NCI-H1105 treated with DMSO at 0.1 percent for 48 hours (cell line): ENCODE measurements around the gene MAP3K5.
A peak's percentile ranks its signal among the peaks of the same experiment; 100 is the strongest.

ENCODE experiments used
- DNase-seq: peaks from one replicate; lab custom pipeline; 2025; lab: John Stamatoyannopoulos, UW

The MAP3K5 gene

DNA sequence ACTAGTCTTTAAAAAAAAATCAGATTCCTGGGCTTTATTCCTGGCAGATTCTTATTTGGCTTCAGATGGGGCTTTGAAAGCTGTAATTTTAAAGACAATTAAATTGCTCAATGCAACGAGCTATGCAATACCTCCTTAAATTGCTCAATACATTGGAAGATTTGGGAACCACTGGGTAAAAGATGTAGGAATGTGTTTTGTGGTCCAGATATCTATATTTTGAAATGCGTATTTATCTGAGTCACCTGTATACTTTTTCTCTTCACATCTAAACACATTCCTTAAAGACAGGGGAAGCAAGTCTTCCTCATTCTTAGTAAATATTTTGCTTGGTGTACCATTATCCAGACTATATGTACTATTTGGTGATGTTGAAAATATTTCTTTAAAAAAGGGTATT lies 212.5 kb downstream of the MAP3K5 start:
- no peak for DNase-seq

DNA sequence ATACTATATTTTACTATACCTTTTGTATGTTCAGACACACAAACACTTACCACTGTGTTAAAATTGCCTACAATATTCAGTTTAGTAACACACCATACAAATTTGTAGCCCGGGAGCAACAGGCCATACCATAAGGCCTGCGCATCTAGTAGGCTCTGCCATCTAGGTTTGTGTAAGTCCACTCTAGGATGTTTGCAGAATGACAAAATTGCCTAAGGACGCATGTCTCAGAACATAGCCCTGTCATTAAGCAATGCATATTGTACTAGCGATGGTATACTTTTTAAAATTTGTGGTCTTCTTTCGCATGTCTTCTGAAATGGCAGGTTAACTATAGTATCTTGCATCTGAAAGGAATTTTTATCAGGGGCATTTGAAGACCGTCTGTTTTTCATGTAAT lies 215.5 kb downstream of the MAP3K5 start:
- no peak for DNase-seq

DNA sequence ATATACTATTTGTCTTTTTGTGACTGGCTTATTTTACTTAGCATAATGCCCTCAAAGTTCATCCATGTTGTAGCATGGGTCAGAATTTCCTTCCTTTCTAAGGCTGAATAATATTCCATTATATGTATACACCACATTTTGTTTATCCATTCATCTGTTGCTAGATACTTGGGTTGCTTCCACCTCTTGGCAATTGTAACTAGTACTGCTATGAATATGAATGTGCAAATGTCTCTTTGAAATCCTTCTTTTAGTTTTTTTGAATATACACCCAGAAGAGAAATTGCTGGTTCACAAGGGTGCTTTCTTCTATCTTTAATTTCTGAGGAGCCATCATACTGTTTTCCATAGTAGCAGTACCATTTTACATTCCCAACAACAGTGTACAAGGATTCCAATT lies 220.8 kb downstream of the MAP3K5 start:
- DNase-seq: no peak

DNA sequence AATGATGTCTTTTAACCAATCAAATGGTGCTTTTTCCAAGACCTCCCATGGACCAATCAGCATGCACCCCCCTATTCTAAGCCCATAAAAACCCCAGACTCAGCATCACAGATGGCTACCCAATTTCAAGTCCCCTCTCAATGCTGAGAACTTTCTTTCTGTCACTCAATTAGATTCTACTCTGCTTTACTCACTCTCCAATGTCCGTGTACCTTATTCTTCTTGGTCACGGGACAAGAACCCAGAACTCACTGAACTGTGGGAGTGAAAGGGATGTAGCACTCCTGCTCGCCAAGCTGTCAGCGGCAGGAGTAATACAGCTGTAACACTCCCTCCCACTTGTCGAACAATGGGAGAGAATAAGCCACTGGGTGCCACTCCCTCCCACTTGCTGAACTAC lies 221.2 kb downstream of the MAP3K5 start:
- DNase-seq: no peak

DNA sequence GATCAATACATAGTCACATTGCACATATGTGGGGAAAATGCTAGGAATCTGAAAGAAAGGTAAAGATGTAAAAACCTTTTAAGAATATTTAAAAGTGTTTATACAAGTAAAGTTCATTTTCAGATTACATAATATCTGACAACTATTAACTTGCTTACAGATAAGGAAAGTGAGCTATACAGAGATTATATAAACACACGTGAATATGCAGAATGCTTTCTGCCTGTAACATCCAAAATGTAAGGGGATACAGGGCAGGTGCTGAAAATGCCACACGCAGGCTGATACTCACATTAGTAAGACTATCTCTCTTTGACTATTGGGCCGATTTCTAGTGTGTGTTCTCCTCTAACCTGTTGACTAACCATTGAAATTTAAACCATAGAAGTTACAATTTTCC lies 224.1 kb downstream of the MAP3K5 start:
- no peak for DNase-seq

GRCh38 chr6:136567688-136568087 lies 224.6 kb downstream of the MAP3K5 start:
- DNase-seq: no peak

GRCh38 chr6:136566851-136567250 lies 225.4 kb downstream of the MAP3K5 start:
- DNase-seq: no peak

DNA sequence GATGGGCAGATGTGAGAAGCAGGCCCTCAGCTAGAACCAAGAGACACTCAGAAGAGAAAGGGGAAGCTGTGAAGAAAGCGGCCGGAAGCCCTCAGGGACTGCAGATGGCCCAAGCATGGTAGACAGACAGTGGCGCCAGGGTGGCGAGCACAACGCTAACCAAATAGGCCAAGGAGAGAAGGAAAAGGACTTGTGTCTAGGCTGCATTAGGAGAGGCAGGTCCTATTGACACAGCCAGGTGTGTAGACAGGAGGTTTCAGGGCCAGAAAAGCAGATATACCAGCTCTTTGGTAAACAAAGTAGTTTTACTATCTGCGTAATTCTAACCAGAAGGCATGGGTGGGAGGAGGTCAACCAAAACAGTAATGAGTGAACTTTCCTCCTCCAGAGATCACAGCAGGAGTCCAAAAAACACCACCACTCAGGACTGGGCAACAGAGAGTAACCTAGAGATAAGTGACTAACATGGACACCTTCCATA lies 226.2 kb downstream of the MAP3K5 start:
- DNase-seq: no peak

DNA sequence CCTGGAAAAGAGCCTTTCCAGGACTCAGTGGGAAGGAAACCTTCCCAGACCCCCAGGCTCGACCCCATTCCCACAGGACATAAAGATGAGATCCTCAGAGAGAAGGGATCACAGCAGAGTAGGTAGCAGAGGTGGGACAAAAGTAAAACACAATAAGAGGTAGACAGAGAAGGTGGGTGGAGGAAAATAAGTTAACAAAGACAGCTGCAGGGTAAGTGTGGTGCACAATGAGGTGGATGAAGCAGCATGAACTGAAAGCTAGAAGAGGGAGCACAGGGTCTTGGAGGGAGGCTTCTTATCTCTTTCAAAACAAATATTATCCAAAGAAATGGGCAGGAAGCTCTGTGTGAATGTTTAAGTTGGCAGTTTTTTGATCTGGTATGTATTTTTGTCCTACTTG lies 228.1 kb downstream of the MAP3K5 start:
- DNase-seq: no peak

DNA sequence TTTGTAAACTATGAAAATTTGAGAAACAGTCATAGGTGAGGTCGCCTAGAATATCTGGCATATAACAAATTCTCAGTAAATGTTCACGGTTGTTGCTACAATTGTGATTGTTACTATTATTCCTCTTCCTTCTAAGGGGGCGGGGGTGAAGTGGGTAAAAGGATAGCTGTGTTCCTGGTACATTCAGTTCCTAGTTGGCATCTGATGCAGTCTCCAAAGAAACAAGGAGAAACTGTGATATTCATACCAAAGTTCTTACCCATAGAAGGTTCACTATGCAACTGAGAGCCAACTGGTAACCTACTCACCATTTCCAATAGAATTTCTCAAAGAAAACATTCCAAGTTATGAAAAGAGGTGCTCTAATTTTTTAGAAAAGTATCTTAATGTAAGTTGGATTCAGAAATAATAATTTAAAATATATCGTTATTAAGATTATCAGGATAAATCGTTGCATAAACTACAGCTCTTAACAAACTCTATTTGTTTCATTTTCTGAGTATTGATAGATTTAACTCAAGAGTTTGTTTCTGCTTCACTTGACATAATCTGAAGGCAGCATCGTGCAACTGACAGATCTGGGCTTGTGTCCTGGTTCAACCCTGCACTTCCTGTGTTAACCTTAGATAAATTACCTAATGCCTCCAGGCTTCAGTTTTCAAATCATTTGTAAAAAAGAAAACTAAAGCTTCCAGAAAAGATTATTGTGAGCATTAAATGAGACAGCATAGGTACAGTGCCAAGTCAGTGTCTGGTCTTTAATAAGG lies 228.7 kb downstream of the MAP3K5 start:
- no peak for DNase-seq

DNA sequence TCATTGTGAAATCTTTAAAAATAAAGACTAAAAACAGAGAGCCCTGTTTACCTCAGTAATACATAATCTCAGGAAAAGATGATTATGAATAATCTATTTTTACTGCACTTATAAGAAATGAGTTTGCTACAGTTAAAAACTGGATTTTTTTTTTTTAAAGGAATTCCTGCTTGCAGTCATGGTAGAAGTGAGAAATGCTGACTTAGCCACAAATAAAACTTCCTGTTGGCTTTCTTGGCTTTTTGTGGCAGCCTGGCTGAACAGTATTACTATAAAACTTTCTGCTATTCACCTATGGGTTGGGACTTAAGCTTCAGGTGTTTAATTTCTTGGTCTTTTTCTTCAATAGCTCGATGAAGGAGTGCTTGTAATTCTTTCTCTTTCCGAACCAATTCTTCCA lies 230.1 kb downstream of the MAP3K5 start:
- DNase-seq: no peak

DNA sequence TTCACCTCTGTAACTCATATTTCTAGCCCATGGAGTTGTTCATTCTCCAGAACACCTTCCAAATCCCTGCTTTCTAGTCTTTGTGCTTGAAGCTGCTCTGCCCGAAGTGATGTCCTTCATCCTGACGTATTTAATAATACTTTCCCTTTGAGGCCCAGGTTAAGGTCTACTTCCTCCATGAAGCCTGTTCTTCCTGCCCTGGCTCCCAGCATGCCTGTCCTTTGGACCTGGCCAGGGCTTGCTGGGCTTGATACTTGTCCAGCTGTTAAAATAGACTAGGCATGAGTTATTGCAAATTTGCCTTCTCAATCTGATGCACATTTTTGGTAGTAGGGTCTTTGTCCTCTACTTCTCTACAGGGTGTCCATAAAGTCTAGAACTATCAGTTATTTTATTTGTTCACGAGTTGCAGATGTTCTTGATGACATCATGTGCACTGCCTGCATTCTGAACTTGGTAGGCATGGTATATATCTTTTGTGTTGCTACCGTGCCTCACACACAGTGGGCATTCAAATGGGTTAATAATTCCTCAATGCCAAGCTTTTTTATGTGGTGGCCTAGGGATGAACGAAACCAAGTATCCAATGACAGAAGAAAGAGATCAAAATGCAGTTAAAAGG lies 239.0 kb downstream of the MAP3K5 start:
- no peak for DNase-seq

GRCh38 chr6:136552054-136552453 lies 240.2 kb downstream of the MAP3K5 start:
- no peak for DNase-seq

DNA sequence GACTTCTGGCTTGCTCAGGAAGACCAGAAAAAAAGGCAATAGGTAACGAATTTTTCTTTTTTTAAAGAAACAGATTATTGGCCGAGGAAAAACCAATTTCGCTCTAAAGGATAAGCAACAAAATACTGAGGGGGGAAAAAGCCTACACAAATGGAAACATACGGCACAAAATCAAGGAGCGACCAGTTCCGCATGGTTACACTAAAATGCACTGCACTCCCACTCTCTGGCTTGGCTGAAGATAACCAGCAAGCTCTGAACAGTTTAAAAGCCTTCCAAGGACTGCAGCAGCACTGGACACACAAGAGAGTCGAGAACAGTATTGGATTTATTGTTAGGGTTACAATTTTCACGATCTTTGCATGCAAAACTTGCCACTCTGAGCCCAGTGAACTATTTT lies 241.2 kb downstream of the MAP3K5 start:
- DNase-seq: no peak

GRCh38 chr6:136550330-136551071 lies 241.8 kb downstream of the MAP3K5 start, which contains the start of gene MAP7:
Gene MAP7 (minus strand): TSS chr6:136550422. CDS start chr6:136550408, 14 bp downstream.
- peak; percentile 88 for DNase-seq

- no peak for DNase-seq
These were observed 242.3 kb downstream of the MAP3K5 start for GRCh38 chr6:136550045-136550329.

DNA sequence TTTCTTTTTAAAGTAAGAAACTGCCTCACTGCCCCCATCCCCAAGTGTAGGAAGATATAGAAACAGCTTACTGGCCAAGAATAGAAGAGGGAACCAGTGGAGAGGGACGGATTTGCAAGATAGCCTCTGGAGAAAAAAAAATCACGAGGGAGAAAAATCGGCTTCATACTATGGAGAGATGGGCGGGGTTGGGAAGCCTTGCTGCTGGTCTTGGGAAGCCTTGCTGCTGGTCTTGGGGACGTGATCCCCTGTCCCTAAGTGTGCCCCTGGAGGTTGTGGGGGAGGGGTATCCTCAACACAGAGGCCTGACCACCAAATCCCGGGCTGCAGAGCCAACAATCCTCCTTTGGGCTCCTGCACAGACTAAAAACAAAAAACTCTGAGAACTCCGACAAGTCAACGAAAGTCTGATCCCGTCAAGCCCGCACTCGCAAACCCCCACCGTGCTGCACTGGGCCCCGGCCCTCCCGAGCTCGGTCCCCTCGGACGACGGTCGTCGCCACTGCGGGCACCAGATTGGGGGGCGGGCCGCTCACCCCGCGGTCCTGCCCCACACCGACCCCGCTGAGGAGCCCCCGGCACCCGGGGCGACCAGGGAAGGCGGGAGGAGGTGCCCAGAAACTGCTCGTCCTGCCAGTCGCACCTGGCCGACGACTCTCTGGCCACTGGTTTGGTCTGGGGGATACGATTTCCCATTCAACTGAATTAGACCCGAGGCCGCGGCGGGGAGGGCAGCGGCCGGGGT lies 242.8 kb downstream of the MAP3K5 start:
- peak; percentile 37 for DNase-seq

GRCh38 chr6:136548582-136549299 lies 243.5 kb downstream of the MAP3K5 start:
- no peak for DNase-seq

GRCh38 chr6:136547871-136548270 lies 244.4 kb downstream of the MAP3K5 start:
- no peak for DNase-seq

- DNase-seq: peak; percentile 42
These were observed 244.9 kb downstream of the MAP3K5 start for GRCh38 chr6:136547336-136547735.

DNA sequence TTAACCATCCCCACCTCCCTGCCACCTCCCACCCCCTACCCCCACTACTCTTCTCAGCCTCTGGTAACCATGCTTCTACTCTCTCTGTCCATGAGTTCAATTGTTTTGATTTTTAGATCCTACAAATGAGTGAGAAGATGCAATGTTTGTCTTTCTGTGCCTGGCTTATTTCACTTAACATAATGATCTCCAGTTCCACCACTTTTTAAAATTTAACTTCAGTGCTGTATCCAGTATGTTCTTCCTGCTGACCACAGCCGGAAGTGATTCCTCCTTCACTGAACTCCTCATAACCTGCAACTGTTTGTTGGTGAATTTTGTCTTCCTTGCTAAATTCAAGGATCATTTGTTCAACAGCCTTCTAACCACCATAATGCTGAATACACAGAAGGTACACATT lies 245.9 kb downstream of the MAP3K5 start:
- DNase-seq: no peak

- DNase-seq: no peak
These were observed 248.0 kb downstream of the MAP3K5 start for GRCh38 chr6:136544326-136544725.
